ENCODE data around the gene CFDP1.

The CFDP1 gene

GRCh38 chr16:75248536-75249380, 184.5 kb downstream of the CFDP1 start:
- no peak for TF ChIP-seq CTCF (IDR thresholded peaks at IDR 0.05)

DNA sequence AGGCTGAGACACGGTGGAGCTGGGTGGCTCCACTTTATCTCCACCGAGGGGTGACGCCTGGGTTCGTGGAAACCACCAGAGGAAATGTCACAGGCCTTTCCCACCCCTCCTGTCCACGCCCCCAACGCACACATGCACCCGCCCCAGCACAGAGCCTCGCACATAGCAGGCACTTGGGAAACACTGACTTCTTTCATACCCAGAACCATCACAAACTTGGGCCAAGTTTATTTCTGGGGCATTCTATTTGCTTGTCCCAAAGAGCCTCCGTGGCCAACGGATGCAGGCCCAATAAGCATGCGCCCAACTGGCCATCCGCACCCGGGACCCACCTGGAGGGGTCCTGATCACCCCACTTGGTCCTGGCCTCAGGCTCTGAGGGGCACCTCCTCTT, 185.2 kb downstream of the CFDP1 start:
- TF ChIP-seq CTCF (IDR thresholded peaks at IDR 0.05): no peak

GRCh38 chr16:75247249-75247648, 186.1 kb downstream of the CFDP1 start:
- no peak for TF ChIP-seq CTCF (IDR thresholded peaks at IDR 0.05)

DNA sequence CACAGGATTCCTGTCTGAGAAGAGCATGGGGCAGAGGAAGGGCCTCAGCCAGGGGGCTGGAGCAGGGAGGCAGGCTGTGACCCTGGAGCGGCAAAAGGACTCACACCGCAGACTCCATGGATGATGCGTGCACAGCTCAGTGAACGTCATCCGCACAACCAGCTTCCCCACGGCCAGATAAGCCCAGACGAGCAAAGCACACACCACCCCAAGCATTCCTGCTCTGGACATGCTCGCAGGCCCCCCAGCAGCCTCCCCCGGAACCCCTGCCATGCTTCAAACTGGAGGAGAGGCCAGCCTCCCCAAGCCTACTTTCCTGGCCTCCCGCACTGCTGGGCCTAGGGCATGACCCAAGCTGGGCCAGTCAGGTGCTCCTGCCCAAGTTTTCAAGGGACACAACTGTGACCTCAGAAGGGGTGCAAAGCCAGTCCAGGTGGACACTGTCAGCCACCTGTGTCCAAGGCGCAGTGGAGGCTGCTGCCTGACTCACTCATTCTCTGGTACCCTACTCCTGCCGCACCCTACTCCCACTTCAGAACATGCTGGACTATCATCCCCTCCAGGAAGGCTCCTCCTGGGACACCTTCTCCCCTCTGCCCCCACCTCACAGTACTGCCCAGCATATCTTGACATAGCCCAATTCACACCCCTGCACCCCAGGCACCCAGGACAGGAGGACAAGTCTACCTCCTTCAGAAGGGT, 186.6 kb downstream of the CFDP1 start:
- no peak for TF ChIP-seq CTCF (IDR thresholded peaks at IDR 0.05)

- TF ChIP-seq CTCF (IDR thresholded peaks at IDR 0.05): no peak
These were observed 188.2 kb downstream of the CFDP1 start for GRCh38 chr16:75244844-75245758.

DNA sequence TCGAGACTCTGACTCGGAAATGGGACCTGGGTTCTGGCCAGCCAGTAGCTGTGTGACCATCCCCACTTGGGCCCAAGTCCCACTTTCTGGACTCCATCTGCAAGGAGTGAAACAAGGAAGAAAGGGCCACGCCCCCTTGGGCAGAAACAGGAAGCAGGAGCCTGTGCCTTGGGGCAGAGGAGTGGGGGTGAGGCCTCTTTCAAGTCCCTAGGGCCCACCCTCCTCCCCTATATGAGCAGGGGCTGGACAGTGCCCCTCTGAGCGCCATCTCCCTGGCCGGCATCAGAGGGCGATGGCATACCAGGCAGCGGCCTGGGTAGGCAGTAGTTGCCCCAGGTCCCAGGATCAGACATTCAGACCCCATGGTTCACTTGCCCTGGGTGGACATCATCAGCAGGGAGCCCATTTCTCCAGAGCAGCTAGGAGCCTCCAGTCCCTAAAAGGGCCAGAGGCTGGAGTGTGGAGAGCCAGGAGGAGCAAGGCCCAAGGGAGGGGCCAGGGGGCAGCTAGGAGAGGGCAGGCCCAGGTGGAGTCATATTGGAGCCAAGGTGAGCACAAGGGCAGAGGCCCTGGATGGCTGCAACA, 189.0 kb downstream of the CFDP1 start:
- TF ChIP-seq CTCF (IDR thresholded peaks at IDR 0.05): no peak
